HG03378 (cell line): ENCODE measurements around the gene RAPGEF3.
A peak's percentile ranks its signal among the peaks of the same experiment; 100 is the strongest.

Experiments used
- ATAC-seq: cut with Tn5 transposase; IDR thresholded peaks from one replicate; pipeline ENCODE4 v1.9.1; 2021; ENCODE audit warnings: mild to moderate bottlenecking, moderate library complexity; ENCODE audit not compliant: unreplicated experiment

RAPGEF3 gene

GRCh38 chr12:47705566-47706425 lies 52.9 kb downstream of the RAPGEF3 start, which contains the start of gene RPAP3:
TSS of gene RPAP3 (minus strand) at chr12:47706030. CDS start at chr12:47702840, 3,190 bp downstream.
- peak; percentile 64 for ATAC-seq

DNA sequence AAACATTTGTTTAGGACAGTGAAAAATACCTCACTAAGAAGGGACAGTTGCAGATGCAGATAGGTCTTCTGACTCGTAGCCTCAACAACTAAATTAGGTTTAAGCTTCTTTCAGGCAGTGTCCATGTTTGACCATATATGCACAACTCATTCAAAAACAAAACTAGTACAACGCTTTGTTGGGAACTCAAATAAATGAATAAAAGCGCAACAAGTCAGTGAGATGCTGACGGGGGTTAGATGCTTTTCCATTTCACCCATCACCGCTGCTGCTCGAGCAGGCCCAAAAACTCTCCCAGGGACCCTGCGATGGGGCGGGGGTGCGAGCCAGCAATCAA lies 53.5 kb downstream of the RAPGEF3 start:
- no peak for ATAC-seq

- no peak for ATAC-seq
Observed at GRCh38 chr12:47704719-47705118, 54.0 kb downstream of the RAPGEF3 start.

GRCh38 chr12:47700263-47700662 lies 58.4 kb downstream of the RAPGEF3 start:
- no peak for ATAC-seq

DNA sequence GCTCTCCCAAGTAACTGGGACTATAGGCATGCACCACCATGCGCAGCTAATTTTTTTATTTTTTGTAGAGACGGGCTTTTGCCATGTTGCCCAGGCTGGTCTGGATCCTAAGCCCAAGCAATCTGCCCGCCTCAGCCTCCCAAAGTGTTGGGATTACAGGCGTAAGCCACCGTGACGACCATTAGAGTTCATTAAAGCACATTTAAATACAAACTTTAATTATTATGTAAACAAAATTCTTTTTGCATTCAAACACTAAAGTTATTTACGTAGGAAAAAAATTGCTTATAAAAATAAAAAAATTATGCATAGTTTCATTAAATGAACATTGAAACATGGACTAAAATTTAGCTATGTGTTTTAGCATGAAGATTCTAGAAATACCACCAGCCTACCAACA lies 60.0 kb downstream of the RAPGEF3 start:
- ATAC-seq: no peak

GRCh38 chr12:47698055-47698454 lies 60.6 kb downstream of the RAPGEF3 start:
- ATAC-seq: no peak

GRCh38 chr12:47689215-47689614 lies 69.5 kb downstream of the RAPGEF3 start:
- no peak for ATAC-seq

GRCh38 chr12:47687636-47688035 lies 71.0 kb downstream of the RAPGEF3 start:
- no peak for ATAC-seq

- peak; percentile 51 for ATAC-seq
Observed at GRCh38 chr12:47686645-47687240, 71.9 kb downstream of the RAPGEF3 start.
